Endometrium (tissue), 2 donors: Measurements from ENCODE around the gene MAT1A.
"Not testable (repeated sequence)": the region's sequence is repeated elsewhere in the genome, so short reads cannot be mapped to it uniquely, and the experiment has no call there.

Experiments used
- FAIRE-seq: peaks from 2 replicates; lab custom pipeline; 2012; peaks lifted over from hg19 to GRCh38; lab: Jason Lieb, UNC
- donor health status: control.
- donor health status: control.

The MAT1A gene

DNA sequence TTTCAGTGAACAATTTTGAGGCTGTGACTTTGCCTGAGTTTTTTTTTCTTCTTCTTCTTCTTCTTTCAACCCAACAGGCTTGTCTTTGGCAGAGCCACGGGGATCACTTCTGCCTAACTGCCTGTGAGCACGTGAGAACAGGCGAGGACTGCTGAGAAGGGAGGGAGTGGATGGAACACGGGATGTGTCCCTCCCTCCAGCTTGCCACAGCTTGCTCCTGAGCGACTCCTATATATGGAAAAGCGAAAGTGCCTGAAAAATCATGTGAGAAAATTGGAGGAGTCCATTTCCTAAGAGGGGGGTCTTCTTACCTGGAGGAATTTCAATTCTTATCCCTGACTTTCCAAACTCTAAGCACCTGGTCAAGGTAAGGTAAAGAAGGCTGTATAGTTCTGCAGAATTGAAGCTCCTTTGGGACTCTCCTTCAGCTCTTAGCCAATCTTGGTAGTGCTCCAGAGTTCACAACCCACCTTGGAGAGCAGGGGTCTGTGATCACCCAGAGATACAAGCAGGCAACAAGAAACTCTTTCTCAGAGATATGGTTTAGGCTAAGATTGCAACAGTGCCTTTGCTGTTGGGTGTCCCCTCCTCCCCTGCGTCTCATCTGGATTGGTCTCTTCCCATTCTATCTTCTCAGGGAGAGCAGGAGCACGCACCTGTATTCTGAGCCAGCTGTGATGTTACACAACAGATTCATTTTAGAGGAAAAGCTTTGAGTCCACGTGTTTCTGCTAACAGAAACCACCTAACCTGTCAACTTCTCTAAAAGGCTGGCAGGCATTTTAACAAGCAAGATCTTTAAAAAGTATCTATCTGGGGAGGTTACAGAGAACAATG lies at the start of gene MAT1A:
MAT1A (minus strand) TSS at position 208 of the 837 bp plus-strand sequence. CDS start 235 bp downstream, outside the sequence.
- FAIRE-seq = no peak

DNA sequence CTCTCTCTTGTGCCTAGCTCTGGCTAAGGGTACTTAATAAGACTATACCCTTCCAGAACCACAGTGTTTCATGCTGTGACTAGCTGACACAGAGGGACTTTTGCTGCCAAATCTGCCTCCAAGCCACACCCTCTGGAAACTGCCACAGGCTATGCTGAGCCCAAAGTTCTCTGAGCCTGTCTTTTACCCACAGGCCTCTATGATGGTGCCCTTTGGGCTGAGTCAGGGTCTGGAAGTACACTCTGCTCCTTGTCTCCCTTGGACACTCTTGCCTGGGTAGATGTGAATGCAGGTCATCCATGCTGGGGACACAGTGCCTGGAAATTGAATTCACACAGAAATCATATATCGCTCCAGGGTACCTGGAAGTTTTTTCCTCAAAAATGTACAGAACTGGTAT lies 44.5 kb upstream of the MAT1A start:
- FAIRE-seq = no peak

DNA sequence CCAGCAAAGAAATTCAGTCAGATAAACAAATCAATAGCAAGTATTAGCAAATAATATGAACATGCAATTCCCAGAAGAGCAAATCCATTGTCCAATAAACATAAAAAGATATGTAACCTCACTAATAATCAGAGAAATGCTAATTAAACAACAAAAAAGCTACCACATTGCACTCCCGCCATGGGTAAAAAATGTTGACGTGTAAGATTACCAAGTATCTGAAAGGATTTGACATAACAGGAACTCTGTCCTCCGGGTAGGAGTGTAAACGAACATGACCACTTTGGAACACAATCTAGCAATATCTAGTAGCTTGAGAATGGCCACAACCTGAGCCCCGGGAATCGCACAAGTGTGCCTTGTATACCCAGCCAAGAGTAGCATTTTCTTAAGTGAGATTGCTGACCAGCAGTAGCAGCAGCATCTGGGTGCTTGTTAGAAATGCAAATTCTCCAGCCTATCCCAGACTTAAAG lies 35.5 kb upstream of the MAT1A start:
- no peak for FAIRE-seq

DNA sequence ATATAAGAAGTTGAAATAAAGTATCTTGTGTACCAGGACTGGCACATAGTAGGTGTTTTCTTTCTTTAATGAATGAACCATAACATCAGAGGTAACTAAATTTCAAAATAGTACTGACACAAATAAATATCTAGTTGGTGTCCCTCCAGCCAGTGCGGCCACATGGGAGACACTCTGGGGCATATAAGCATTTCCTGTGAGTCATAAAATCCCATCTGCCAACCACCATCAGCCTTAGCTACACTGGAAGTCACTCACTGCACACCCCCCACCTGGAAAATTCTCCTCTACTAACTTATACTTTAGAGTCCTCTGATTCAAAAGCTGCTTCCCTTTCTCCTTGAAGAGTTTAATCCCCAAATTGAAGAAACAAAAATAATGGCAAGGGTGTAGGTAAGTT lies 34.6 kb upstream of the MAT1A start:
- no peak for FAIRE-seq

DNA sequence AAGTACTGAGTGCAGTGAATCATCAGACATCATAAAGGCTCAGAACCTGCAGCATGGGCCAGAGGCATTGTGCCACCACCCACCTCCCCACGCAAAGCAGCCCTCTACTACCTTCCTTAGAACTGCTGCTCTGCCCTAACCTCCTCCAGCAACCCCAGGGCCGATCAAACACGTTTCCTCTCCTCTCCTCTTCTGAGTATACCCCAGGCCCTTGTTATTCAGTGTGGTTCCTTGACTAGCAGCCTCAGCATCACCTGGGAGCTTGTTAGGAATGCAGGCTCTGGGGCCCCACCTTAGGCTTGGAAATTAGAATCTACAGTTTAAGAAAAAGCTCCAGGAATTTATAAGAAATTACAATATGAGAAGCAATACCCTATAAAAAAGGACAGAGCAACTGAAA lies 33.9 kb upstream of the MAT1A start:
- FAIRE-seq = no peak

DNA sequence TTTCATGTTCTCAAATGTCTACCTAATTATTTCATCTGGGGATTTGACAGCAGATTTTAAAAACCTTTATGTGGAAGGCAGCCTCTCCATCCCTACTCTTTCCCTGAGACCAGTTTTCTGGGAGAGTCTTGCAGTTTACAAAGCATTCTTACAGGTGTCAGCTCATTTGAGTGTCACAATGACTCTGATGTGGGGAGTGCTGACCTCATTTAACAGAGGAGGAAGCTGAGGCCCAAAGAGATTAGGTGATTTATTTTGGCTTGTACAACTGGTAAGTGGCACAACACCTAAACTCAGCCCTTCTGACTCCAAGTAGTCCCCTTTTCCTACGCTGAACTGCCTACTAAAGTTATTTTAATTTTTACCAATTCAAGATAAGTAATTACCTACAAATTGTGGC lies 33.3 kb upstream of the MAT1A start:
- FAIRE-seq = no peak

DNA sequence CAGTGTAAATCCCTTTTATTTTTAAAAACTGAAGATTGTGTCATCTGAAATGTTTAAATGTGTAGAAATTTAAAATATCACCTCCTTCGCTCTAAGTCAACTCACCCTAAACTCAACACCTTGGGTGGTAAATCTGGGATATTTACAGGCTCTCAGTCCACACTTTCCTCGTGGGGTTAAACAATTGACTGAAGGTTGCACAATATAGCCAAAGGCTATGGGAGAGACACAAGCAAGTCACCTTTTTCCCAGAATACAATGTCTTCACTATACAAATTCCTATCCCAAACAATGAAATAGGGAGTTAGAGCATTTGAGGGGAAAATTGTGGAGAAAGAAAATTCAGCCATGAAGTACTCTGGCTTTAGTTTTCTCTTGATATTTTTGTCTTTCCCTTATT lies 32.7 kb upstream of the MAT1A start:
- FAIRE-seq = no peak

DNA sequence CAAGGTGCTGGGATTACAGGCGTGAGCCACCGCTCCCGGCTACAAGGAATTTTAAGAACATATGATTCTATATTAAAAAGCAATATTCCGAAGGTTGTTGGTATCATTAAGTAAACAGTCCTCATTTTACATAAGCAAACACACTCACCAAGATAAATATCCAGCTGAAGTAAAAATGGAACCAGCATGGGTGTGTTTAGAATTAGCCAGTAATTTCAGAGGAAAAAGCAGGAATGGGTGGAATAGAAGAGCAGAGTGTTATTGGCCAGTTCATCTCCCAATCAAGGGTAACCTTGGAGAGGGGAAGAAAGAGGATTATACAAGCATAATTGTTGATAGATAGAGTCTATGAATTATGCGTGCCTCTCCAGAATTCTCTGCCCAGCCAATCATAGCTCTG lies 31.7 kb upstream of the MAT1A start:
- no peak for FAIRE-seq

DNA sequence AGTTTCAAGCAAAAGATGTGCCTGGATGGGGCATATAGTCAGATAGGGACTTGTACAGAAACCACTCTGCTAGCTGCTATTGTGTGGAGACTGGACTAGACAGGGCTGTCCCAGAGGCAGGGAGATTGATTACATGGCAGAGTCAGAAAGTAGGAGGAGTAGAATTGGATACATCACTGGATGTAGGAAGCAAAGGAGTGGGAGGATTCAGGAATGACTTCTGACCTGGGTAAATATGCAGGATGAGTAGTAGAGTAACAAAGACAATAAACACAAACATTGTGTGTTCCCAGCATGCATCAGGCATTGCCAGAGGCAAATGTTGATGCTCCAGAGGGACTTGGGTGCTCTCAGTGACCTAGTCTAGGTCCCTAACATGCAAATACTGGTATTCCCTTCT lies 30.9 kb upstream of the MAT1A start:
- no peak for FAIRE-seq

DNA sequence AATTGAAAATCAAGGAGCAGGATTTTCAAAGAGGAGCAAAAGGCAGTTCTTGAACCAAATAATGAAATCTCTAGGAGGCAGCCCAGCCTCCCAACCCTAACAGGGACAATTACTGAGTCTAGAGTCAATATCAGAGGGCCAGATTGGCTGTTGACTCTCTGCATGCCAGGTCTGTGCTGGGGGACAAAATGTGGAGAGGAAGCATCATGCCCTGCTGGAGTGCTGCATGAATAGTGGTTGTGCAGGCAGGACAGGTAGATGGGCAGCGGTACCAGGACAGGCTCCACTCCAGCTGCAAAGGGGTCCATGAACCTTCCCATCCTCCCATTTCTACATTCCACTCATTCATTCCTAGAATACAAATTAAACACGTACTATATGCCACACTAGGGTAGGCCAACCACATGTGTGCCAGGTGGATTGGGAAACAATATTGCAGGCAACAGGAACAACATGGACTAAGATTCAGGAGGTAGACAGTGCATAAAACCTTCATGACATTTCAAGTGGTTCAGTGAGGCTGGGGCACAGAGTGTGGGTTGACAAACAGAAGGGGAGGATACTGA lies 30.4 kb upstream of the MAT1A start:
- FAIRE-seq = no peak

DNA sequence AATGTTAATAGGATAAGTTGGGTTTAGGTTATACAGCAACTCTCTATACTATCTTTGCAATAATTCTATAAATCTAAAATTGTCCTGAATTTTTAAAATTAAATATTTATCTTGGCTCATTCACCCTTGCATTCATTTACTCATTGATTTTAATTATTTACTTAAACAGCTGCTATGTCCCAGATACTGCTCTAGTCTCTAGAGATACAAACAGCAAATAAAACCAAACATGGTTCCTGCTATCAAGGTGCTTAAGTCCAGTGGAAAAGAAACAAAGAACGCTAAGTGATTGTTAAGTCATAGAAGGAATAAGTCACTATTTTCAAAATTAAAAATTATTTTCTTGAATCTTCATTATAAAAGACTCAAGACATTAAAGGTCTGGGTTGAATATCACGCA lies 29.9 kb upstream of the MAT1A start:
- no peak for FAIRE-seq

DNA sequence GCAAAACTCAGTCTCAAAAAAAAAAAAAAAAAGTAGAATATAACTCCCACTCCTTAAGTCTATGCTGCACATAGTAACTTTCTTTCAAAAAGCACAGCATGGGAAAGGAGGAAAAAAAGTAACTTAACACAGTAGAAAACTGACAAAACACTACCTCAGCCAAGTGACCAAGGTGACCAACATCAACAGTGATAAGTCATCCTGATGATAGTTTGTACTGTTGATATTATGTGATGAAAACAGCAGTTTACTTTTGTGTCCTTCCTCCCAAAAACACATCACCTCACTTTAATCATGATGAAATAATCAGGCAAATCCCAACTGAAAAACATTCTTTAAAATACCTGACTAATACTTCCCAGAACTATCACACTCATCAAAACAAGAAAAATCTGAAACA lies 29.3 kb upstream of the MAT1A start:
- no peak for FAIRE-seq

DNA sequence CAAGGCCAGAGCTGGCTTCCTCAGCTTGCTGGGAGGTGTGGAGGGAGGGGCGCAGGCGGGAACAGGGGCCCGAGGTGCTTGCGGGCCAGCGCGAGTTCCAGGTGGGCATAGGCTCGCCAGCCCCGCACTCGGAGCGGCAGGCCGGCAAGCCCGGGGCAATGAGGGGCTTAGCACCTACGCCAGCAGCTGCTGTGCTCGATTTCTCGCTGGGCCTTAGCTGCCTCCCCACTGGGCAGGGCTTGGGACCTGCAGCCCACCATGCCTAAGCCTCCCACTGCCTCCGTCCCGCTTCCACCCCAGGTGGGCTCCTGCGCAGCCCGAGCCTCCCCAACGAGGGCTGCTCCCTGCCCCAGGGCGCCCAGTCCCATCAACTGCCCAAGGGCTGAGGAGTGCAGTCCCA lies 25.9 kb upstream of the MAT1A start:
- no peak for FAIRE-seq

DNA sequence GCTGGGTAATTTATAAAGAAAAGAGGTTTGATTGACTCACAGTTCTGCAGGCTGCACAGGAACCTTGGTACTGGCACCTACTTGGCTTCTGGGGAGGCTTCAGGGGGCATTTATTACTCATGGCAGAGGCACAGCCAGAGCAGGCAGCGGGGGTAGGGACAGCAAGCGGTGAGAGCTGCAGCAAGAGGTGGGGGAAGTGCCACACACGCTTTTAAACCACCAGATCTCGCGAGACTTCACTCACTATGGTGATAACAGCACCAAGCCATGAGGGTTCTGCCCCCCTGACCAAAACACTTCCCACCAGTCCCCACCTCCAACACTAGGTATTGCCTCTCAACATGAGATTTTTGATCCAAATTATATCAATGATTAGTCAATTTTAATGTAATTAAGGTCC lies 24.1 kb upstream of the MAT1A start:
- FAIRE-seq = no peak

DNA sequence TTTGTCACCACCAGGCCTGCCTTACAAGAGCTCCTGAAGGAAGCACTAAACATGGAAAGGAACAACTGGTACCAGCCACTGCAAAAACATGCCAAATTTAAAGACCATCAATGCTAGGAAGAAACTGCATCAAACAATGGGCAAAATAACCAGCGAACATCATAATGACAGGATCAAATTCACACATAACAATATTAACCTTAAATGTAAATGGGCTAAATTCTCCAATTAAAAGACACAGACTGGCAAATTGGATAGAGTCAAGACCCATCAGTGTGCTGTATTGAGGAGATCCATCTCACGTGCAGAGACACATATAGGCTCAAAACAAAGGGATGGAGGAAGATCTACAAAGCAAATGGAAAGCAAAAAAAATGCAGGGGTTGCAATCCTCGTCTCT lies 16.5 kb upstream of the MAT1A start:
- not testable (repeated sequence) for FAIRE-seq

DNA sequence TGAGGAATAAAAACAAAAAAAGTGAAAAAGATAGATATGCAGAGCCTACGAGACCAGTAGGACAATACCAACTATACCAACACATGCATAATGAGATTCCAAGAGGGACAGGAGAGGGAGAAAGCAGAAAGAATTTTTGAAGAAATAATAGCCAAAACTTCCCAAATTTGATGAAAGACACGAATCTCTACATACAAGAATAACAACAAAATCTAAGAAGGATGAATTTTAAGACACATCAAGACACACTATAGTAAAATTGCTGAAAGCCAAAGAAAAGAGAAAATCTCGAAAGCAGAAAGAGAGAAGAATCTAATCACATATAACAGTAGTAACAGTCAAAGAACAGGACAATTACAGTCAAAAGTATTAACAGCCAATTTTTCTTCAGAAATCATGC lies 7.5 kb upstream of the MAT1A start:
- FAIRE-seq = no peak

DNA sequence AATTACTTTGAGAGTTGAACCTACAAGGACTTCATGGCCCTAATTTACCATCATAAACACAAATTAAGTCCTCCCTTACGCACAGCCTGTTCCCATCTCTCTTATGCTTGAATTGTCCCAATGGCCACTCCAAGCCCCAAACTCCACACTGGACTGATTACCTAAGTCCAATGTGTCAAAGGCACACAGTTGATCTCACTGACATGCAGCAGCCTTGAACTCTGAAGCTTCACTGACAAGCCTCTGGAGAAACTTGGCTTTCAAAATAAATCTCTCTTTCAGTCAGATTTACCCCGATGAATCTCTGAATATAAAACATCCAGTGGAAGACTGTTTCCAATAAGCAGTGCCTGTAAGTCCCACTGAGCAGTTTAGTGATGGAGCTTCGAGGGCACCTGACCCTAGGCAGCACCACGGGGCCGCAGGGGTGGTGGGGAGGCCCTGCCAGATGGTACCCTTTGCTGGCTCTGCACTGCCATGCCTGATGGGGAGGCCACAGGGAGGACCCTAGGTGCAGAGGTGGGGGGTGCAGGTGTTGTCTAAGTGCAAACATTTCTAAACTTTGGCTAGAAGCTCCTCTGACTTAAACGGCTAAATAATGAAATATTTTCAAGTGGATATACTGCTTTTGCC lies 3.3 kb upstream of the MAT1A start:
- no peak for FAIRE-seq

DNA sequence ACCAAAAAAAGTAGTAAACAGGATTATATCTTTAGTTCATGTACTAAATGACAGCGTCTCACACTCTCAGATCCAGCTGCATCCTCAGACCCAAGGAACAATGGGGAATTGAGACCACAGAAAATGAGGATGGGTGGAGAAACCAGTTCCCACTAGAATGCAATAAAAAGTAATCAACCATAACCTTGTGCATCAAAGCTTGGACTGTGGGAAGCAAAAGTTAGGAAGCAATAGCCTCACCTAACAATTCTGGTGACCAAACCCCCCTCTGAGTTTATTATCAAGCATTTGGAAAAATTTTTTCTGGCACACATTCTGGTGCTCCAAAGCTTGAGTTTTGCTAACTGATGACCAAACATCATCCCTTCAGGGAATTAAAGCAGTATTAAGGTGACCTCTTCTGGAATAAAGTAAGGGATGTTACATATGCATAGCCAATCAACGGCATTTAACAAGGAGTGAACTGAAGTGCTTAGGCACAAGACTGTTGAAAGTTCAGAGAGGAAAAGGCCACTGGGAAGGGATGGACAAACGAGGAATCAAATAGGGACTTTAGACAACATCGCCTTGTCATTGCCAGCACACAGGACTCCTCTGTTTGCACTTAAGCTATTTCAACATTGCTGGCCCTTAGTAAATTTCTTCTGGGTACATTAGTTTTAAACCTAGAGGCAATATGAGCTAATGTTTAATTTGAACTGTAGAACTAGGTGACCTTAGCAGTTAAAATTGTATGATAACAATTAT lies 1.2 kb upstream of the MAT1A start:
- no peak for FAIRE-seq

DNA sequence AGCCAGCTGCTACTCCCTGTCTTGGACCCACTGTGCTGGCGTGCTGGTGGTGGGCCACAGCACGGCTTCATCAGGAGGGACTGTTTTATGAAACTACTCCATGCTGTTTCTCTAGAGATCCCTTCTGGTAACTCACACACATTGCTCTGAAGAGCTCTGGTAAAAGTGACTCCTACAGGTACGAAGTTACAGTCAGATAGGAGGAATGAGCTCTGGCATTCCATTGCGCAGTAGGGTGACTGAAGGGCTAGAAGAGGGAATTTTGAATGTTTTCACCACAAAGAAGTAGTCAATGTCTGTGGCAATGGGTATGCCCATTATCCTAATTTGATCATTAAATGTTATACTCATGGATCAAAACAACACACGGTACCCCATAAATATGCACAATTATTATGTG lies 609 bp downstream of the MAT1A start:
- no peak for FAIRE-seq

DNA sequence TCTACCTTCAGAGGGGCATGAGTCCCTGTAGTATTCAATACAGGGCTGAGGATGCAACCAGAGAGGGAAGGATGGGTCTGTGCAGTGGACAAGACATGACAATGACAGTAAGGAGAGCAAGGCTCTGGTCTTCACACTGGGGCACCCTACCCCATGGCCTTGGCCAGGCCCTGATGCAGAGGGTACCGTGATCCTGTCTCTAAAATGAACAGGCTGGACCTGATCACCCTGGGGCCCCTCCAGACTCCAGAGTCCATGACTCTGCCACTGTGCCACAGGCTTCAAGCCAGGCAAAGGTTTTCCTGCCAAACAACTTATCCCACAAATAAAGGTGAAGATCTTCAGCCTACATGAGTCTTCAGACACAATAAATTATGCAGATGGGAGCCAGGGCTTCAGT lies 4.9 kb downstream of the MAT1A start:
- no peak for FAIRE-seq

DNA sequence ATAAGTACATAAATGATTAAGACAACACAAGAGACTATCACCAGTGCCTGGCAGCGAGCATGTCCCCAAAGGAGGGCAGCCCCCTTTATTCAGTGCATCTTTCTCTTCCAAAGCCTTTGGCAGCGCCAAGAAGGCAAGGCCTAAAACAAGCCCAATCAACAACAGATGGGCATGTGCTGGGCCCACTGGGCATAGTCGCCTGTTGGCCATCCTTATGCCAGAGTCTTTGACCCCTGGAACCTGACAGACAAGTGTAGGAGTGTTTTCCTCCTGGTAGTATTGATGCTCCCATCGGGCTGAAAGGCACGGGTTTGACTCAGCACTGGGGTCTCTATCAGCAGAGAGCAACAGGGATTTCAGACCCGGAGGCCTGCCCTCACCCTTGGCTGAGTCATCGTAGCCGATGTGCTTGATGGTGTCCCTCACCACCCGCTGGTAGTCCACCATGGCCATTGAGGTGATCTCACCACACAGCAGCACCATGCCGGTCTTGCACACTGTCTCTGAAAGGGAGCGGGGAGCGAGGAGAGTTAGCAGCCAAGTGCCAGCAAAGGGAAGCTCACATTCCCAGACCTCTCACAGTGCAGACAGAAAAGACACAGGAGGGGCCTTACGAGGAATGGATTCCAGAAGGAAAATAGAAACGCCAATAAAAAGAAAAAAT lies 5.8 kb downstream of the MAT1A start:
- no peak for FAIRE-seq

DNA sequence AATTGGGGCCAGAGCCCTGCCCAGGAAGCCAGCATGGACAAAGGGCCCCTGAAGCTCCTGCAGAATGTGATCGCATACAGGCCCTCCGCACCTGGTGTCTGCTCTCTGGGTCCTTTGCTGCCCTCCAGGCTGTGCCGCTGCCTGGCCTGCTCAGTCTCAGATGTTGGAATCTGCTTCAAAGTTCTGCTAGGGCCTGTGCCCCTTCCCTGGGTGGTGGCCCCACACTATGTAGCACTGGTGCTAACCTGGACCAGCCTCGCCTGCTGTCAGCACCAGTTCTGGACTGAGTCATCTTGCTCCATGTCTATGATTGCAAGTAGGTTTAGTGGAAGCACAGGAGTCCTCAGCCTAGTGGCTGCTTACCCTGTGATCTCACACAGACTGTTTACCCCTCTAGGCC lies 6.3 kb downstream of the MAT1A start:
- FAIRE-seq = no peak
